ENCODE data around the gene RBMXL3.

RBMXL3 gene

GRCh38 chrX:115233497-115234455 lies 44.6 kb downstream of the RBMXL3 start, which contains the start of gene LRCH2:
Gene LRCH2, minus strand, starts transcription at chrX:115234096. Its CDS starts 55 bp downstream, at chrX:115234041.
- no peak for DNase-seq (ENCODE audit: low read depth, low spot score)

GRCh38 chrX:115234461-115234860 lies 45.3 kb downstream of the RBMXL3 start:
- DNase-seq (ENCODE audit: low read depth, low spot score), result no peak

- DNase-seq (ENCODE audit: low read depth, low spot score), result no peak
Observed at GRCh38 chrX:115236560-115236959, 47.4 kb downstream of the RBMXL3 start.

- DNase-seq (ENCODE audit: low read depth, low spot score), result no peak
Observed at GRCh38 chrX:115237056-115237455, 47.8 kb downstream of the RBMXL3 start.
